ENCODE measurements around the gene SLC6A9. TPM values are rescaled to one million over a fixed set of nuclear protein-coding genes. Genes with fewer than 3 reads are reported as not detected.

Gene SLC6A9
- polyA plus RNA-seq, 10 donors: 2.0 to 5.5 (median 3.8) TPM

GRCh38 chr1:44002606-44003157, 28.6 kb downstream of the SLC6A9 start:
- no peak for DNase-seq

GRCh38 chr1:44002165-44002564, 29.1 kb downstream of the SLC6A9 start:
- no peak for DNase-seq

- DNase-seq: no peak
Measured at GRCh38 chr1:44000122-44000665, 31.1 kb downstream of the SLC6A9 start.

- DNase-seq: no peak
Measured at GRCh38 chr1:43999455-43999854, 31.8 kb downstream of the SLC6A9 start.

- DNase-seq: no peak
Measured at GRCh38 chr1:43998000-43998378, 33.3 kb downstream of the SLC6A9 start.

- DNase-seq: no peak
Measured at GRCh38 chr1:43997295-43997999, 33.8 kb downstream of the SLC6A9 start.

GRCh38 chr1:43996733-43997115, 34.5 kb downstream of the SLC6A9 start:
- DNase-seq: no peak

- DNase-seq: no peak
Measured at GRCh38 chr1:43995984-43996732, 35.1 kb downstream of the SLC6A9 start.

- DNase-seq: no peak
Measured at GRCh38 chr1:43994794-43995790, 36.2 kb downstream of the SLC6A9 start.

GRCh38 chr1:43994071-43994470, 37.2 kb downstream of the SLC6A9 start:
- DNase-seq: no peak

- no peak for DNase-seq
Measured at GRCh38 chr1:43993206-43993914, 37.9 kb downstream of the SLC6A9 start.

GRCh38 chr1:43992232-43992995, 38.8 kb downstream of the SLC6A9 start:
- no peak for DNase-seq

GRCh38 chr1:43991476-43992231, 39.6 kb downstream of the SLC6A9 start, which contains the start of gene CCDC24:
CCDC24 (plus strand) TSS chr1:43991599; CDS start chr1:43991879, 280 bp downstream.
- DNase-seq: peak; percentile 42 to 87 (median 77)

- DNase-seq: no peak
Measured at GRCh38 chr1:43991200-43991475, 40.1 kb downstream of the SLC6A9 start.

GRCh38 chr1:43990271-43991199, 40.7 kb downstream of the SLC6A9 start:
- DNase-seq: no peak

GRCh38 chr1:43987159-43987902, 43.9 kb downstream of the SLC6A9 start:
- DNase-seq: no peak

- no peak for DNase-seq
Measured at GRCh38 chr1:43986712-43987111, 44.5 kb downstream of the SLC6A9 start.

Measured in muscle of back (tissue), 11 donors.